Vagina (tissue), 2 donors: Measurements from ENCODE around the gene ENTPD8. TPM values are rescaled to one million over a fixed set of nuclear protein-coding genes. Genes with fewer than 3 reads are reported as not detected.

Experiments
- DNase-seq, 2 donors: peaks; one replicate each; pipeline ENCODE4 v3.0.0-alpha.2; 2017; ENCODE audit errors: extremely low spot score in 2 of 2
- H3K27ac ChIP-seq: fragments of 200-600 bp; sonication (generic); one replicate; pipeline ENCODE4 v1.5.1; 2019
- H3K27me3 ChIP-seq: fragments of 200-600 bp; sonication (generic); one replicate; pipeline ENCODE4 v1.5.1; 2019
- H3K36me3 ChIP-seq, 2 donors: fragments of 200-600 bp; sonication (generic); one replicate each; pipeline ENCODE4 v1.5.1; 2017 to 2019
- H3K4me1 ChIP-seq: fragments of 200-600 bp; sonication (generic); one replicate; pipeline ENCODE4 v1.5.1; 2019
- H3K4me3 ChIP-seq, 2 donors: fragments of 200-600 bp; sonication (generic); 1 replicate in 1 of 2; 2 replicates in 1 of 2; pipeline ENCODE4 v1.5.1; 2016 to 2019
- H3K9me3 ChIP-seq: fragments of 200-600 bp; sonication (generic); one replicate; pipeline ENCODE4 v1.5.1; 2019
- POLR2A ChIP-seq, 2 donors: fragments of 450-650 bp; IDR thresholded peaks; one replicate each; pipeline ENCODE4 v1.6.1; 2017; ENCODE audit warnings: antibody characterized with exemption in 2 of 2, mild to moderate bottlenecking in 2 of 2, moderate library complexity in 2 of 2
- POLR2AphosphoS5 ChIP-seq, 2 donors: sonication (generic); formaldehyde crosslinking; IDR thresholded peaks; one replicate each; pipeline ENCODE4 v1.9.0; 2017; ENCODE audit warnings: antibody characterized with exemption in 2 of 2, mild to moderate bottlenecking in 2 of 2, low read depth in 1 of 2; ENCODE audit not compliant: insufficient read depth in 1 of 2
- intact Hi-C: fragments of 100-400 bp; cut with DNase I; formaldehyde crosslinking; loops from one replicate; pipeline ENCODE4 v1.15.1; 2023
- total RNA-seq: library from RNA; depleted of rRNA; stranded (reverse); fragments of >200 nt; gene quantifications from one replicate; pipeline ENCODE4 v1.2.3, GENCODE V29; 2016
- TF ChIP-seq, protein P1 (sequence below), 3 experiments: fragments of 450-650 bp in 2 of 3; fragments of 200-600 bp in 1 of 3; sonication (generic) in 1 of 3; IDR thresholded peaks; one replicate each; pipeline ENCODE4 v1.5.1; 2017 to 2019; ENCODE audit warnings: antibody characterized with exemption in 3 of 3, mild to moderate bottlenecking in 2 of 3, moderate library complexity in 2 of 3

ENTPD8 gene
- total RNA-seq, 1 donor from 2014 or later = not detected

DNA sequence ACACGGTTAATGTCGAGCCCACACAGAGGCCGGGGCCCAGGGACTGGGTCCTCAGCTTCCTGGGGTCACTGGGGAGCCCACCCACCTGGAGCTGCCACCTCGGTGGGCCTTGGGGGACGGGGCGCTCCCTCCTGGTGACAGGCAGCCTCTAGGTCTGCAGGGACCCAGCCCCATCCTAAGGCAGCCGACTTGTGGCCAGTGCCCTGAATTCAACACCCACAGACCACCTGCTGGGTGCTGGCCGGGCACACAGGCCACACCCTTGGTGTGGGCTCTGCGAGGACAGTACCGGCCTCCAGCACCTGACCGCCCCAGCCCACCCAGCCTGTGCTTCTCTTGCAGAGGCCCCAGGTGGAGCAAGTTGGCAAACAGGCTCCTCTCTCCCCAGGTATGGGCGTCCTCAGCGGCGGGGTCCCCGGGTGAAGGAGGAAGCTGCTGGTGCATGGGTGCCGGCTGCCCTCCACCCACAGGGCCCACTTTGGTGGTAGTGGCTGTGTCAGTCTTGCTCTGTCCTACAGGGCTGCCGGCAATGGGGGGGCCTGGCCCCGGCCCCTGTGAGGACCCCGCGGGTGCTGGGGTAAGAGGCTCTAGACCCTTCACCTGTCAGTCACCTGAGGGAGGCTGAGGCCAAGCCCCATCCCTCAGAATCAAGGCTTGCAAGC, 8.3 kb downstream of the ENTPD8 start:
- TF ChIP-seq, protein P1, sequence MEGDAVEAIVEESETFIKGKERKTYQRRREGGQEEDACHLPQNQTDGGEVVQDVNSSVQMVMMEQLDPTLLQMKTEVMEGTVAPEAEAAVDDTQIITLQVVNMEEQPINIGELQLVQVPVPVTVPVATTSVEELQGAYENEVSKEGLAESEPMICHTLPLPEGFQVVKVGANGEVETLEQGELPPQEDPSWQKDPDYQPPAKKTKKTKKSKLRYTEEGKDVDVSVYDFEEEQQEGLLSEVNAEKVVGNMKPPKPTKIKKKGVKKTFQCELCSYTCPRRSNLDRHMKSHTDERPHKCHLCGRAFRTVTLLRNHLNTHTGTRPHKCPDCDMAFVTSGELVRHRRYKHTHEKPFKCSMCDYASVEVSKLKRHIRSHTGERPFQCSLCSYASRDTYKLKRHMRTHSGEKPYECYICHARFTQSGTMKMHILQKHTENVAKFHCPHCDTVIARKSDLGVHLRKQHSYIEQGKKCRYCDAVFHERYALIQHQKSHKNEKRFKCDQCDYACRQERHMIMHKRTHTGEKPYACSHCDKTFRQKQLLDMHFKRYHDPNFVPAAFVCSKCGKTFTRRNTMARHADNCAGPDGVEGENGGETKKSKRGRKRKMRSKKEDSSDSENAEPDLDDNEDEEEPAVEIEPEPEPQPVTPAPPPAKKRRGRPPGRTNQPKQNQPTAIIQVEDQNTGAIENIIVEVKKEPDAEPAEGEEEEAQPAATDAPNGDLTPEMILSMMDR (IDR thresholded peaks at IDR 0.05) = no peak
- TF ChIP-seq POLR2A (IDR thresholded peaks at IDR 0.05) (no peak), POLR2AphosphoS5 (IDR thresholded peaks at IDR 0.05; ENCODE audit: insufficient read depth in 1 of 2, low read depth in 1 of 2) (no peak)
- intact Hi-C loops = no loop called here
- Histone ChIP-seq H3K4me1 (peaks cover 12% of the 10 kb centered on the region), H3K27me3 (no peaks in the 10 kb centered on the region), H3K36me3 (no peaks in the 10 kb centered on the region), H3K4me3 (no peak overlapping the region), H3K9me3 (no peaks in the 10 kb centered on the region), H3K27ac (no peak overlapping the region)
- no peak for DNase-seq

DNA sequence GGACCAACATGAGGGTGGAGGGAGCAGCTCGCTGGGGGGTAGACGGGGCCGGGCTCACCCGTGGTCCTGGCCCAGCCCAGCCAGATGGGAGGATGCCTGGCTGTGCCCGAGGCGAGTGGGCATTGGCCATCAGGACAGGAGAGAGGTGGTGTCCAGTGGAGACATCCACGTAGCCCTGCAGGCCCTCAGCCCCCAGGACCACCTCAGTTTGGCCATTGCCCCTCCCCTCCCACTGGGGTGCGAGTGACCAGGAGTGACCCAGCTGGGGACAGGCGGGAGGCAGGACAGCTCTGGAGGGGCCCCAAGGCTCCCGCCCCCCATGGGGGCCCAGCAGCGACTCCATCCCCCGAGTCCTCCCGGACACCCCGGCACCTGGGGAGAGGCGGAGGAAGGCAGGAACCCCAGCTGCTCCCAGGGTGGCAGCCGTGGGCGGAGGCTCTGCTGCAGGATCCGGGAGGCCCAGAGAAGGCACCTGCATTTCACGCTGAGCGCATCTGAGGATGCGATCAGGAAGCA, 9.7 kb downstream of the ENTPD8 start:
- intact Hi-C loops = no loop called here
- H3K36me3 ChIP-seq = no peaks in the 10 kb centered on the region
- H3K9me3 ChIP-seq = no peaks in the 10 kb centered on the region
- no peak overlapping the region for H3K27ac ChIP-seq
- no peak overlapping the region for H3K4me3 ChIP-seq
- no peaks in the 10 kb centered on the region for H3K27me3 ChIP-seq
- no peak for TF ChIP-seq POLR2AphosphoS5 (IDR thresholded peaks at IDR 0.05; ENCODE audit: insufficient read depth in 1 of 2, low read depth in 1 of 2)
- TF ChIP-seq POLR2A (IDR thresholded peaks at IDR 0.05) = no peak
- TF ChIP-seq, protein P1 (IDR thresholded peaks at IDR 0.05) = no peak
- no peak for DNase-seq
- peaks cover 9% of the 10 kb centered on the region for H3K4me1 ChIP-seq

DNA sequence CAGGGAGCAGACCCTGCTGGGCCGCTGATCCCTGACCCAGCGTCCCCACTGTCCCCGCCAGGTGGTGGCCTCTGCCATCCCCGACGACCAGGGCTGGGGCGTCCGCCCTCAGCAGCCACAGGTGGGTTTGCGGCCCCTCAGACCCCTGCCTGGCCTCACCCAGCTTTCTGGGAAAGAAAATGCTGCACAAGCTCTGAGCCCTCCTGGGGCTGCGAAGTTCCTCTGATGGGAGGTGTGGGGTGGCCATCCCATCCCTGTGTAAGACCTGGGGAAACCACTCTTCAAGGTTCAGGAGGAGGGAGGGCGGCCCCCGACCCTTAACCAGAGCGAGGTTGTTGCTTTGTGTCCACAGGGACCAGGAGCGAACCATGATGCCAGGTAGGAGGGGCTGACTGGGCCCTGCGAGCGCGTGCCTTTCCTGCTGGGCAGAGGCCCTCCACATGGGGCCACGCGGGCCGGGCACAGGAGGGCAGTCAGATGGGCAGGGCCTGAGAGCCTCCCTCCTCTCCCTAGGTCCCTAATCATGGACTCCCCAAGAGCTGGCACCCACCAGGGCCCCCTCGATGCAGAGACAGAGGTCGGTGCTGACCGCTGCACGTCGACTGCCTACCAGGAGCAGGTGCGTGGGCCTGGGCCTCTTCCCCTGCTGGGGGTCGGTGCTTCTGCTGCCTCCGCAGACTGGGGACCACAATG, 10.3 kb downstream of the ENTPD8 start:
- Histone ChIP-seq H3K27ac (no peak overlapping the region), H3K36me3 (no peaks in the 10 kb centered on the region), H3K4me3 (no peak overlapping the region), H3K27me3 (no peaks in the 10 kb centered on the region), H3K9me3 (no peaks in the 10 kb centered on the region), H3K4me1 (peaks cover 3% of the 10 kb centered on the region)
- DNase-seq = no peak
- TF ChIP-seq, protein P1 (IDR thresholded peaks at IDR 0.05) = no peak
- TF ChIP-seq POLR2AphosphoS5 (IDR thresholded peaks at IDR 0.05; ENCODE audit: insufficient read depth in 1 of 2, low read depth in 1 of 2) = no peak
- no peak for TF ChIP-seq POLR2A (IDR thresholded peaks at IDR 0.05)
- intact Hi-C loops = no loop called here

DNA sequence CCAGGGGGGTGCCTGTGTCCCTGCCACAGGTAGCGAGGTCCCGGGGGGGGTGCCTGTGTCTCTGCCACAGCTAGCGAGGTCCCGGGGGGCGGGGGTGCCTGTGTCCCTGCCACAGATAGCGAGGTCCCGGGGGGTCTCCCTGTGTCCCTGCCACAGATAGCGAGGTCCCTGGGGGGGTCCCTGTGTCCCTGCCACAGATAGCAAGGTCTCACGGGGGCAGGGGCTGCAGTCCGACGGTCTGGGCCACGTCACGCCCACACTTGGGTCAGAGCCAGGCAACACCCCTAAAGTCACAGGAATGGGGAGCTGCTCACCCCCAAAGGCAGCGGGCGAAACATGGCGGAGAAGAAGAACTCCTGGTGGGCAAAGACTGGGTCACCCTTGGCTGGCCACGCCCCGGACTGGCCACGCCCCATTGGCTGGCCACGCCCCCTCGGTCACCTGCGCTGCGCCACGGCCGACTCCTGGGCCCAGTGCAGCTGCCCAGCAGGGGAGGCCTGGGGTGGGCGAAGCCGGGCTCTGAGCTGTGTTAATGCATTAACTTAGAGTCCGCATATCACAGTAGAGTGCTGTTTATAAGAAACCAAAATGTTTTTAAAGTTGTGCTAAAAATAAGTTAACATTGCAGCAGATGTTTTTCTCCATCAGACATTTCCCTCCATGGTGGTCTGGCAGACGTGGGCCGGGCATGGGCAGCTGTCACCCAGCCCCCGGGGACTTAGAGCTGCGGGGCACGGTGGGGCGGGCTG, 11.0 kb downstream of the ENTPD8 start:
- H3K4me1 ChIP-seq = peaks cover 4% of the 10 kb centered on the region
- H3K36me3 ChIP-seq = no peaks in the 10 kb centered on the region
- TF ChIP-seq POLR2A (IDR thresholded peaks at IDR 0.05) = no peak
- TF ChIP-seq POLR2AphosphoS5 (IDR thresholded peaks at IDR 0.05; ENCODE audit: insufficient read depth in 1 of 2, low read depth in 1 of 2) = no peak
- no peak overlapping the region for H3K27ac ChIP-seq
- intact Hi-C loops = loop anchor here (1.0 kb wide), 1 partner anchor 17 kb away; no protein-coding TSS in a partner anchor
- DNase-seq = no peak
- no peaks in the 10 kb centered on the region for H3K27me3 ChIP-seq
- H3K9me3 ChIP-seq = no peaks in the 10 kb centered on the region
- no peak overlapping the region for H3K4me3 ChIP-seq

DNA sequence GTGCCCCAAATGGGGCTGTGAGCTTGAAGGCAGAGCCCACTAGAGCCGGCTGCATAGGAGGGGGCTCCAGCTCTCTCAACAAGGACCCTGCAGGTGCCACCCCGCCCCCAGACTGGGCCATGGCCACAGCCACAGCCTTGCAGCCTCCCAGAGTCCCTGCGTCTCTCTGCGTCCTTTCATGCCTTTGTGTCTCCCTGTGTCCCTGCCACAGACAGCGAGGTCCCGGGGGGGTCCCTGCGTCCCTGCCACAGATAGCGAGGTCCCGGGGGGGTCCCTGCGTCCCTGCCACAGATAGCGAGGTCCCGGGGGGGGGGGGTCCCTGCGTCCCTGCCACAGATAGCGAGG, 11.6 kb downstream of the ENTPD8 start:
- Histone ChIP-seq H3K27ac (no peak overlapping the region), H3K36me3 (no peaks in the 10 kb centered on the region), H3K4me1 (peaks cover 10% of the 10 kb centered on the region), H3K9me3 (no peaks in the 10 kb centered on the region), H3K4me3 (no peak overlapping the region), H3K27me3 (no peaks in the 10 kb centered on the region)
- no peak for DNase-seq
- intact Hi-C loops = loop anchor here (1.0 kb wide), 1 partner anchor 18 kb away; no protein-coding TSS in a partner anchor
- TF ChIP-seq, protein P1 (IDR thresholded peaks at IDR 0.05) = no peak
- TF ChIP-seq POLR2A (IDR thresholded peaks at IDR 0.05) (no peak), POLR2AphosphoS5 (IDR thresholded peaks at IDR 0.05; ENCODE audit: insufficient read depth in 1 of 2, low read depth in 1 of 2) (no peak)
